ENCODE results near the gene CDH16.

- TF ChIP-seq CTCF (IDR thresholded peaks at IDR 0.05), result no peak
- no peak for TF ChIP-seq POLR2A (IDR thresholded peaks at IDR 0.05)
Measured at GRCh38 chr16:66891797-66892196, 26.9 kb downstream of the CDH16 start.

Data from testis (tissue), 2 donors.